Prostate gland (tissue), 2 donors: ENCODE results near the gene PTBP3. TPM values are rescaled to one million over a fixed set of nuclear protein-coding genes. Genes with fewer than 3 reads are reported as not detected.

Experiments
- DNase-seq: peaks from one replicate; pipeline ENCODE4 v3.0.0-alpha.2; 2019; ENCODE audit warnings: low spot score
- H3K27ac ChIP-seq, 2 donors: fragments of 200-600 bp; sonication (generic); 2 replicates each; pipeline ENCODE4 v1.5.1; 2017 to 2019
- H3K27me3 ChIP-seq: fragments of 200-600 bp; sonication (generic); replicated peaks from 2 replicates; pipeline ENCODE4 v1.5.1; 2019; ENCODE audit not compliant: insufficient read depth
- H3K36me3 ChIP-seq, 2 donors: fragments of 200-600 bp; sonication (generic); 1 replicate in 1 of 2; 2 replicates in 1 of 2; pipeline versions ENCODE4 v1.5.1 to v1.8.1; 2017 to 2019
- H3K4me1 ChIP-seq: fragments of 200-600 bp; sonication (generic); replicated peaks from 2 replicates; pipeline ENCODE4 v1.5.1; 2019
- H3K4me3 ChIP-seq, 2 donors: fragments of 200-600 bp; sonication (generic); 2 replicates each; pipeline ENCODE4 v1.5.1; 2017 to 2019
- H3K9me3 ChIP-seq: fragments of 200-600 bp; sonication (generic); 2 replicates; pipeline ENCODE4 v1.5.1; 2017
- CTCF ChIP-seq, 4 experiments: fragments of 200-600 bp in 2 of 4; fragments of 450-650 bp in 2 of 4; sonication (generic) in 2 of 4; IDR thresholded peaks; 1 replicate in 3 of 4; 2 replicates in 1 of 4; pipeline ENCODE4 v1.5.1; 2016 to 2019; ENCODE audit warnings: antibody characterized with exemption in 4 of 4, mild to moderate bottlenecking in 2 of 4, moderate library complexity in 2 of 4
- POLR2A ChIP-seq: fragments of 450-650 bp; IDR thresholded peaks from one replicate; pipeline ENCODE4 v1.6.1; 2016; ENCODE audit warnings: antibody characterized with exemption, mild to moderate bottlenecking
- POLR2AphosphoS5 ChIP-seq: sonication (generic); formaldehyde crosslinking; IDR thresholded peaks from one replicate; pipeline ENCODE4 v1.6.1; 2017; ENCODE audit warnings: antibody characterized with exemption
- WGBS: methylation state at CpG from one replicate; pipeline ENCODE4 v1.1.5; 2018; 5-methylcytosine and 5-hydroxymethylcytosine counted together
- intact Hi-C: fragments of 100-400 bp; cut with DNase I; formaldehyde crosslinking; loops from one replicate; pipeline ENCODE4 v1.14.2; 2022
- total RNA-seq, 2 donors: library from RNA; depleted of rRNA; stranded (reverse); fragments of >200 nt; gene quantifications; one replicate each; pipeline ENCODE4 v1.1.0, GENCODE V29; 2016

The PTBP3 gene
- total RNA-seq, 2 donors from 2014 or later = 56.6 to 140 TPM

- TF ChIP-seq POLR2A = no peak
- TF ChIP-seq CTCF (IDR thresholded peaks at IDR 0.05) = no peak
- no peak for TF ChIP-seq POLR2AphosphoS5
- intact Hi-C loops = no loop called here
- WGBS = 95% methylated on average over 4 of the region's 4 CpGs
- Histone ChIP-seq H3K9me3 (no peaks in the 10 kb centered on the region), H3K27me3 (no peaks in the 10 kb centered on the region), H3K36me3 (peaks cover 0 to 3% of the 10 kb centered on the region in 2 donors), H3K4me1 (no peaks in the 10 kb centered on the region), H3K27ac (no peak overlapping the region), H3K4me3 (no peak overlapping the region)
- DNase-seq = no peak
Measured at GRCh38 chr9:112224401-112225289, 108.8 kb downstream of the PTBP3 start.

GRCh38 chr9:112218908-112219307, 114.5 kb downstream of the PTBP3 start:
- 83% methylated on average over 3 of the region's 3 CpGs for WGBS
- intact Hi-C loops = no loop called here
- Histone ChIP-seq H3K36me3 (no peaks in the 10 kb centered on the region), H3K27ac (no peak overlapping the region), H3K4me1 (no peaks in the 10 kb centered on the region), H3K27me3 (no peaks in the 10 kb centered on the region), H3K4me3 (no peak overlapping the region), H3K9me3 (no peaks in the 10 kb centered on the region)
- DNase-seq = no peak
- TF ChIP-seq POLR2A (no peak), POLR2AphosphoS5 (no peak), CTCF (IDR thresholded peaks at IDR 0.05) (no peak)

- no peak overlapping the region for H3K4me3 ChIP-seq
- no peaks in the 10 kb centered on the region for H3K36me3 ChIP-seq
- TF ChIP-seq POLR2A (no peak), CTCF (IDR thresholded peaks at IDR 0.05) (no peak), POLR2AphosphoS5 (no peak)
- no peaks in the 10 kb centered on the region for H3K9me3 ChIP-seq
- DNase-seq = no peak
- 95% methylated on average over 2 of the region's 2 CpGs for WGBS
- H3K27me3 ChIP-seq = no peaks in the 10 kb centered on the region
- no peak overlapping the region for H3K27ac ChIP-seq
- intact Hi-C loops = no loop called here
- no peaks in the 10 kb centered on the region for H3K4me1 ChIP-seq
Measured at GRCh38 chr9:112212926-112213325, 120.5 kb downstream of the PTBP3 start.

- DNase-seq = no peak
- Histone ChIP-seq H3K9me3 (no peaks in the 10 kb centered on the region), H3K4me3 (no peak overlapping the region), H3K27ac (no peak overlapping the region), H3K36me3 (no peaks in the 10 kb centered on the region), H3K27me3 (no peaks in the 10 kb centered on the region), H3K4me1 (no peaks in the 10 kb centered on the region)
- intact Hi-C loops = no loop called here
- WGBS = 98% methylated on average over 1 of the region's 1 CpG
- TF ChIP-seq CTCF (IDR thresholded peaks at IDR 0.05) (no peak), POLR2A (no peak), POLR2AphosphoS5 (no peak)
Measured at GRCh38 chr9:112207451-112207850, 126.0 kb downstream of the PTBP3 start.

GRCh38 chr9:112203536-112203935, 129.9 kb downstream of the PTBP3 start:
- no peaks in the 10 kb centered on the region for H3K27me3 ChIP-seq
- no peak for DNase-seq
- H3K4me3 ChIP-seq = no peak overlapping the region
- H3K27ac ChIP-seq = no peak overlapping the region
- no peaks in the 10 kb centered on the region for H3K4me1 ChIP-seq
- intact Hi-C loops = no loop called here
- H3K36me3 ChIP-seq = no peaks in the 10 kb centered on the region
- no peak for TF ChIP-seq CTCF (IDR thresholded peaks at IDR 0.05)
- no peaks in the 10 kb centered on the region for H3K9me3 ChIP-seq
- 87% methylated on average over 2 of the region's 2 CpGs for WGBS
